Astrocyte (in vitro differentiated cells and primary cell): ENCODE results near the gene ALG14.

Source experiments
- EZH2 ChIP-seq: IDR thresholded peaks from 2 replicates; pipeline ENCODE4 v1.6.1; 2012; ENCODE audit warnings: mild to moderate bottlenecking, low read length, inconsistent platforms; ENCODE audit not compliant: insufficient read depth
- TF ChIP-seq, protein P1 (sequence below): IDR thresholded peaks from 2 replicates; pipeline ENCODE4 v1.5.1; 2011; ENCODE audit warnings: low read depth, mild to moderate bottlenecking, inconsistent platforms, low read length, moderate library complexity; ENCODE audit not compliant: insufficient read depth

DNA sequence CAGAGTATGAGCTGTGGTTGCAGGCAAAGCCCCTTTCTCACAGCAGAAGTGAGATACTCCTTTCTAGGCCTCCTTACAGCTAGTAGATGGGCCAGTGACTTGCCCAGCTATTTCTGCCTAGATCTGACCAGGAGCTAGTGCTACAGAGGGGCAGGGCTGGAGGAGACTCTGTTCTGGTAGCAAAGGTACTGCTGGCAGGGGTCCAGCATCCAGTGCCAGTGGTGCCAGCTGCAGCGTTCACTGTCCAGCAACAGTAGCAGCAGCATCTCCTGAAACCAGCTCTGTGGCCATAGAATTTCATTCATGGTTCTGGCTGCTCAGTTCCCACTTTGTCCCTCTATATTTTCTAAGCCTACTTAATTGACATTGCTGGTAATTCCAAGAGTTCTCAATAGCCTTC is 83.4 kb downstream of the ALG14 start:
- TF ChIP-seq, protein P1, sequence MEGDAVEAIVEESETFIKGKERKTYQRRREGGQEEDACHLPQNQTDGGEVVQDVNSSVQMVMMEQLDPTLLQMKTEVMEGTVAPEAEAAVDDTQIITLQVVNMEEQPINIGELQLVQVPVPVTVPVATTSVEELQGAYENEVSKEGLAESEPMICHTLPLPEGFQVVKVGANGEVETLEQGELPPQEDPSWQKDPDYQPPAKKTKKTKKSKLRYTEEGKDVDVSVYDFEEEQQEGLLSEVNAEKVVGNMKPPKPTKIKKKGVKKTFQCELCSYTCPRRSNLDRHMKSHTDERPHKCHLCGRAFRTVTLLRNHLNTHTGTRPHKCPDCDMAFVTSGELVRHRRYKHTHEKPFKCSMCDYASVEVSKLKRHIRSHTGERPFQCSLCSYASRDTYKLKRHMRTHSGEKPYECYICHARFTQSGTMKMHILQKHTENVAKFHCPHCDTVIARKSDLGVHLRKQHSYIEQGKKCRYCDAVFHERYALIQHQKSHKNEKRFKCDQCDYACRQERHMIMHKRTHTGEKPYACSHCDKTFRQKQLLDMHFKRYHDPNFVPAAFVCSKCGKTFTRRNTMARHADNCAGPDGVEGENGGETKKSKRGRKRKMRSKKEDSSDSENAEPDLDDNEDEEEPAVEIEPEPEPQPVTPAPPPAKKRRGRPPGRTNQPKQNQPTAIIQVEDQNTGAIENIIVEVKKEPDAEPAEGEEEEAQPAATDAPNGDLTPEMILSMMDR, result no peak
- no peak for TF ChIP-seq EZH2
